Measurements from ENCODE around the gene TMEM132D. TPM values are rescaled to one million over a fixed set of nuclear protein-coding genes. Genes with fewer than 3 reads are reported as not detected.

Gene TMEM132D
- total RNA-seq, 2 donors from 2014 or later = 4.4 to 14.2 TPM

DNA sequence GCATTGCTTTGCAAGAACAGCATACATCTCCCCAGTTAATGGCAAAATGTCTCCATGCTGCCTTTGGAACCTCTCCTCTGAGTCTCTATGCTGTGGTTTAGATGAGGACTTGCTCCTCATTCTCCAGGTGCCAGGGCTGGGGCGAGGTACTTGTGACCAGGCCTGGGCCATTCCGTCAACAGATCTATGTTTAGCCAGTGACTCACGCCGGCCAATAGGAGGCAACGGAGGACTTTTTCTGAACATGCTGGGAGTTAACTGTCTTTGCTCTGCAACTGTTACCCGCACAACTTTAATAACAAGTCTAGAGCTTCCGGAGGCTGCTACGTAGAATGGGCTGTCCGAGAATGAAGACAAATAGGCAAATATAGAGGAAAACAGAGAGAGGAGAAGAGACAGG is 836.3 kb downstream of the TMEM132D start:
- Histone ChIP-seq H3K27me3 (ENCODE audit: control insufficient read depth, insufficient read depth, low read length, poor library complexity, severe bottlenecking) (peaks cover 4% of the 10 kb centered on the region), H3K4me1 (ENCODE audit: control insufficient read depth, insufficient read depth, low read length) (no peaks in the 10 kb centered on the region), H3K9ac (ENCODE audit: extremely low read depth, low read length, poor library complexity, severe bottlenecking) (no peak overlapping the region), H3K4me3 (ENCODE audit: low read length) (no peak overlapping the region), H3K9me3 (ENCODE audit: control insufficient read depth, low read length) (no peaks in the 10 kb centered on the region), H3K27ac (ENCODE audit: low read depth, low read length) (peak overlapping the region; percentile 58), H3K36me3 (ENCODE audit: control insufficient read depth, insufficient read depth, low read length) (no peaks in the 10 kb centered on the region)
- DNase-seq = peak; percentile 89
- no peaks in the 10 kb centered on the region for H3K36me3 Mint-ChIP-seq (ENCODE audit: low read depth)
- H3K27me3 Mint-ChIP-seq (ENCODE audit: insufficient read depth) = peaks cover 9% of the 10 kb centered on the region
- H3K27ac Mint-ChIP-seq = peak overlapping the region; percentile 44
- peaks cover 4% of the 10 kb centered on the region for H3K9me3 Mint-ChIP-seq
- H3K4me1 Mint-ChIP-seq = peaks cover 6% of the 10 kb centered on the region
- WGBS, 2 experiments (ENCODE audit: insufficient coverage in 1 of 2, insufficient read length in 1 of 2) = 50 to 54% methylated on average over 8 to 9 of the region's 9 CpGs
- no peak overlapping the region for H3K4me3 Mint-ChIP-seq
- TF ChIP-seq, protein P1, sequence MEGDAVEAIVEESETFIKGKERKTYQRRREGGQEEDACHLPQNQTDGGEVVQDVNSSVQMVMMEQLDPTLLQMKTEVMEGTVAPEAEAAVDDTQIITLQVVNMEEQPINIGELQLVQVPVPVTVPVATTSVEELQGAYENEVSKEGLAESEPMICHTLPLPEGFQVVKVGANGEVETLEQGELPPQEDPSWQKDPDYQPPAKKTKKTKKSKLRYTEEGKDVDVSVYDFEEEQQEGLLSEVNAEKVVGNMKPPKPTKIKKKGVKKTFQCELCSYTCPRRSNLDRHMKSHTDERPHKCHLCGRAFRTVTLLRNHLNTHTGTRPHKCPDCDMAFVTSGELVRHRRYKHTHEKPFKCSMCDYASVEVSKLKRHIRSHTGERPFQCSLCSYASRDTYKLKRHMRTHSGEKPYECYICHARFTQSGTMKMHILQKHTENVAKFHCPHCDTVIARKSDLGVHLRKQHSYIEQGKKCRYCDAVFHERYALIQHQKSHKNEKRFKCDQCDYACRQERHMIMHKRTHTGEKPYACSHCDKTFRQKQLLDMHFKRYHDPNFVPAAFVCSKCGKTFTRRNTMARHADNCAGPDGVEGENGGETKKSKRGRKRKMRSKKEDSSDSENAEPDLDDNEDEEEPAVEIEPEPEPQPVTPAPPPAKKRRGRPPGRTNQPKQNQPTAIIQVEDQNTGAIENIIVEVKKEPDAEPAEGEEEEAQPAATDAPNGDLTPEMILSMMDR (conservative IDR thresholded peaks at IDR 0.05) = peak; percentile 62

DNA sequence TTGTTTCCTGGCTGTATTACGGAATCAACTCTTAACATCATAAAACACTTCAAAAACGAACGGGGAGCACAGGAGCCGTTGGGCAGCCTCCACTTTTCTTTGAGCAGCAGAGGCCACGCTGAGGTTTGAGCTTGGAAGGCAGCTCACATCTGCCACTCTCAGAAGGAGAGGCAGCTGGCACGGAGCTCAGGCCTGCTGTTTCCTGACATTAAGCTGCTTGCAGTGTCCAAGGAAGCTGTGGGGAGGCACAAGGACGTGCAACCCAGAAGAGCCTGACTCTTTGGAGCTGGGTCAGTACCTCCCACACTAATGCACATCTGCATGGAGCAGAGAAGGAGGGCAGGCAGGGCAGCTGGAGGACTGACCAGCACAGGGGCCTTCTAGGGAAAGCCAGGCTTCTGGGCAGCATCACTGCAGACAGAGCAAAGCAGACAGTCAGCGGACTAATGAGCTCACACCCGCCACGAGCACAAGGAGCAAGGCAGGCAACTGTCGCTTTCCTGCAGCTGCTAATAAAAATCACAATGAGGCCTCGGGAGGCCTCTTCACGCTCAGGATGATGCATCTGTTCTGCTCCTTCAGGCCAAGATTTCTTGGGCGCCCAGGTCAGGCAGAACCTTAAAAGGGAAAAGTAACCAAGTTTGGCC is 839.5 kb downstream of the TMEM132D start:
- Histone ChIP-seq H3K27ac (ENCODE audit: low read depth, low read length) (peak overlapping the region; percentile 88), H3K9me3 (ENCODE audit: control insufficient read depth, low read length) (peaks cover 5% of the 10 kb centered on the region), H3K9ac (ENCODE audit: extremely low read depth, low read length, poor library complexity, severe bottlenecking) (no peak overlapping the region), H3K4me3 (ENCODE audit: low read length) (no peak overlapping the region), H3K27me3 (ENCODE audit: control insufficient read depth, insufficient read depth, low read length, poor library complexity, severe bottlenecking) (no peaks in the 10 kb centered on the region), H3K4me1 (ENCODE audit: control insufficient read depth, insufficient read depth, low read length) (no peaks in the 10 kb centered on the region), H3K36me3 (ENCODE audit: control insufficient read depth, insufficient read depth, low read length) (no peaks in the 10 kb centered on the region)
- H3K36me3 Mint-ChIP-seq (ENCODE audit: low read depth) = no peaks in the 10 kb centered on the region
- H3K4me1 Mint-ChIP-seq = peaks cover 6% of the 10 kb centered on the region
- TF ChIP-seq, protein P1 (conservative IDR thresholded peaks at IDR 0.05) = no peak
- peaks cover 13% of the 10 kb centered on the region for H3K27me3 Mint-ChIP-seq (ENCODE audit: insufficient read depth)
- 76 to 78% methylated on average over 10 to 14 of the region's 14 CpGs for WGBS, 2 experiments (ENCODE audit: insufficient coverage in 1 of 2, insufficient read length in 1 of 2)
- no peak overlapping the region for H3K4me3 Mint-ChIP-seq
- peaks cover 27% of the 10 kb centered on the region for H3K9me3 Mint-ChIP-seq
- H3K27ac Mint-ChIP-seq = no peak overlapping the region
- DNase-seq = no peak

GRCh38 chr12:129063600-129063999 is 840.2 kb downstream of the TMEM132D start:
- Histone ChIP-seq H3K36me3 (ENCODE audit: control insufficient read depth, insufficient read depth, low read length) (no peaks in the 10 kb centered on the region), H3K4me1 (ENCODE audit: control insufficient read depth, insufficient read depth, low read length) (no peaks in the 10 kb centered on the region), H3K9me3 (ENCODE audit: control insufficient read depth, low read length) (peaks cover 5% of the 10 kb centered on the region), H3K9ac (ENCODE audit: extremely low read depth, low read length, poor library complexity, severe bottlenecking) (no peak overlapping the region), H3K27ac (ENCODE audit: low read depth, low read length) (peak overlapping the region; percentile 88), H3K27me3 (ENCODE audit: control insufficient read depth, insufficient read depth, low read length, poor library complexity, severe bottlenecking) (no peaks in the 10 kb centered on the region), H3K4me3 (ENCODE audit: low read length) (no peak overlapping the region)
- no peak overlapping the region for H3K4me3 Mint-ChIP-seq
- no peak for DNase-seq
- peaks cover 17% of the 10 kb centered on the region for H3K27me3 Mint-ChIP-seq (ENCODE audit: insufficient read depth)
- H3K27ac Mint-ChIP-seq = no peak overlapping the region
- H3K9me3 Mint-ChIP-seq = peaks cover 30% of the 10 kb centered on the region
- peaks cover 6% of the 10 kb centered on the region for H3K4me1 Mint-ChIP-seq
- H3K36me3 Mint-ChIP-seq (ENCODE audit: low read depth) = no peaks in the 10 kb centered on the region
- TF ChIP-seq, protein P1 (conservative IDR thresholded peaks at IDR 0.05) = no peak
- 85 to 95% methylated on average over 2 to 4 of the region's 4 CpGs for WGBS, 2 experiments (ENCODE audit: insufficient coverage in 1 of 2, insufficient read length in 1 of 2)
